Middle frontal gyrus (tissue), 1 donor: Measurements from ENCODE around the gene TSPAN14.

ENCODE experiments used
- DNase-seq: peaks from one replicate; pipeline ENCODE4 v3.0.0-alpha.2; 2015; ENCODE audit warnings: low spot score; ENCODE audit errors: extremely low spot score

Gene TSPAN14

GRCh38 chr10:80580638-80581468, 126.7 kb downstream of the TSPAN14 start:
- DNase-seq = no peak

DNA sequence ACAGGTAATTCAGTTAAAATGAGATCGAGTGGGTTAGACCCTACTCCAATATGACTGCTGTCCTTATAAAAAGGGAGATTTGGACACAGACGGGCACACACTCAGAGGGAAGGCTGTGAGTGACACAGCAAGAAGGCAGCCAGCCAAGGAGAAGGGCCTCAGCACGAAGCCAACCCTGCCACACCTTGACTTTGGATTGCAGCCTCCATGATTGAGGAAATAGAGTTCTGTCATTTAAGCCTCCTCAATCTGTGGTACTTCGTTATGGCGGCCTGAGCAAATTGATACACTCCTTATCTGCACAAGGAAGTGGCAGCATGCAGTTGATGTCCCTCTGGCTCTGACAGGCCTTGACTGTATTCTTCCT, 127.3 kb downstream of the TSPAN14 start:
- DNase-seq = no peak

DNA sequence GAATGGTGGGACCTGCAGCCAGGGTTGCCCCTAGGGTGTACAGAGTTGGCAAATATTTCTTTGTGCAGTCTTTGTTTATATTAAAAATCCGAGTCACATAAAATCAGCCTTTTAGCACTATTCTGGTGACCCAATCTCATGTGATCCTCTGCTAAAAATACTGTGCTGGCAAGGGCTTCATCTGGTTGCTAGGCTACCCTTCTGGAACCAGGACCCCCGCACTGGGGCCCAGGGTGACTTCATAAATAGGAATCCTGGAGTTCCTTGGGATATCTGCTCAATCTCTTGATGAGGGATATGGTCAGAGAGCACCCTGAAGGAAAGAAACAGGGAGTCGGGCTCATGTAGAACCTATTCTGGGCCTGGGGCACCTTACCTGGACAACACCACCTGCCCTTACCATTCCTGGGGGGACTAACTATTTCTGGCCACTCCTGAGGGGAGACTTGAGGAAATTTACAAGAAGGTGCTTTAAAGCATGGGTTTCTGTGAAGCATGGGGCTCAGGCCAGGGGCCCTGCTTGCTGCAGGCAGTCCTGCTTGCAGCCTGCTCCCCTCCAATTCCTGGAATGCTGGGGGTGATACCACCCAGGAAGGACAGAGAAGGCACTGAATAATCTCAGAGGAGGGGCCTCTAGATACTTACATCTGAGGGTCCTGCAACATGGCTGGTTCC, 128.3 kb downstream of the TSPAN14 start:
- DNase-seq = no peak
